K562 (cell line): ENCODE measurements around the gene HSPE1.
A peak's percentile ranks its signal among the peaks of the same experiment; 100 is the strongest.

Experiments used
- HSF4 ChIP-seq: fragments of 250-450 bp; sonication (Bioruptor Pico); IDR thresholded peaks from 2 replicates; pipeline ENCODE4 v2.1.2; 2022; ENCODE audit warnings: mild to moderate bottlenecking, moderate library complexity, borderline replicate concordance
- PHF8 ChIP-seq: fragments of 200-600 bp; sonication (generic); IDR thresholded peaks from 2 replicates; pipeline ENCODE4 v1.6.1; 2012; ENCODE audit warnings: mixed run types, mild to moderate bottlenecking, inconsistent platforms, low read length, moderate library complexity, borderline replicate concordance
- TF ChIP-seq, protein P1 (sequence below): fragments of 250-450 bp; sonication (Bioruptor Pico); IDR thresholded peaks from 2 replicates; pipeline ENCODE4 v1.8.0; 2021; ENCODE audit warnings: borderline replicate concordance, mild to moderate bottlenecking, moderate library complexity; ENCODE audit not compliant: poor library complexity, severe bottlenecking

DNA sequence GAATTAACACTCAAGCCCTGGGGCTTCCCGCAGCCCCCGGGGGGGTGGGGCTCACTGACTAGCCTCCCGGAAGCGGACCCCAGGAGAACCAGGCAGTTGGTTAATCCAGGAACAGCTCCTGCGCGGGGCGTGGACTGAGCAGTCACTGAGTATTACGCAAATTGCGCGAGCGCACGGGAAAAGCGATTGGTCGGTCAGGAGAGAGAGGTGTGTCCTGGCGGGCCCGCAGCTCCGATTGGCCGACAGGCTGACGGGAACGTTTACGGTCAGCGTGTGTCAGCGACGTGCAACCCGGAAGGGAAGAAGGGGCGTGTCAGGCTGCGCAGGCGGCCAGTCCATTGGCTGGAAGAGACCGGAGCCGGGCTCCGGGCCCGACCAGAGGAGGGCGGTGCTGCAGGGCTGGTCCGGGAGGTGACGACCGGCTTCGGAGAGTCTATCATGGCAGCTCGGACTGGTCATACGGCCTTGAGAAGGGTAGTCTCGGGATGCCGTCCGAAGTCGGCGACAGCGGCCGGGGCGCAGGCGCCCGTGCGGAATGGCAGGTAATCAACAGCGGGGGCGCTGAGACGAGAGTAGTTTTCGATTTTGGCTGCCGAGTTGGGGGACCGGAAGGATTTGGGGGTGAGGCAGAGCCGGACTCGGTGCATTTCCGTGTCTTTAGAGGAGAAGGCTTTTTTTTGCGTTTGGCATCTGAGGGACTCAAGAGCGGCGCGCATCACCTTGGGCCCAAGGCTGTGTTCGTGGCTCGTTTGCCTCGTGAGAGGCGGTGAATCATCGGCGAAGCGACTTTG, 46.9 kb upstream of the HSPE1 start, which contains the start of gene COQ10B:
- TF ChIP-seq HSF4 (CRISPR knock-in tag), result no peak
- peak; percentile 93 for TF ChIP-seq PHF8
- TF ChIP-seq, protein P1, sequence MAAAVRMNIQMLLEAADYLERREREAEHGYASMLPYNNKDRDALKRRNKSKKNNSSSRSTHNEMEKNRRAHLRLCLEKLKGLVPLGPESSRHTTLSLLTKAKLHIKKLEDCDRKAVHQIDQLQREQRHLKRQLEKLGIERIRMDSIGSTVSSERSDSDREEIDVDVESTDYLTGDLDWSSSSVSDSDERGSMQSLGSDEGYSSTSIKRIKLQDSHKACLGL (CRISPR knock-in tag), result no peak
